Activated CD4-positive, CD25-positive, alpha-beta regulatory T cell (primary cell): Measurements from ENCODE around the gene CACTIN.
"Not testable (repeated sequence)": the region's sequence is repeated elsewhere in the genome, so short reads cannot be mapped to it uniquely, and the experiment has no call there.

ENCODE experiments used
- DNase-seq, 4 experiments: peaks; one replicate each; lab custom pipeline; 2025; lab: John Stamatoyannopoulos, UW

The CACTIN gene

GRCh38 chr19:3646336-3647092 lies 19.9 kb upstream of the CACTIN start:
- DNase-seq = no peak

- DNase-seq = no peak
Observed at GRCh38 chr19:3645726-3646125, 19.1 kb upstream of the CACTIN start.

GRCh38 chr19:3645067-3645396 lies 18.4 kb upstream of the CACTIN start:
- no peak for DNase-seq

GRCh38 chr19:3644351-3645066 lies 17.9 kb upstream of the CACTIN start:
- no peak for DNase-seq

DNA sequence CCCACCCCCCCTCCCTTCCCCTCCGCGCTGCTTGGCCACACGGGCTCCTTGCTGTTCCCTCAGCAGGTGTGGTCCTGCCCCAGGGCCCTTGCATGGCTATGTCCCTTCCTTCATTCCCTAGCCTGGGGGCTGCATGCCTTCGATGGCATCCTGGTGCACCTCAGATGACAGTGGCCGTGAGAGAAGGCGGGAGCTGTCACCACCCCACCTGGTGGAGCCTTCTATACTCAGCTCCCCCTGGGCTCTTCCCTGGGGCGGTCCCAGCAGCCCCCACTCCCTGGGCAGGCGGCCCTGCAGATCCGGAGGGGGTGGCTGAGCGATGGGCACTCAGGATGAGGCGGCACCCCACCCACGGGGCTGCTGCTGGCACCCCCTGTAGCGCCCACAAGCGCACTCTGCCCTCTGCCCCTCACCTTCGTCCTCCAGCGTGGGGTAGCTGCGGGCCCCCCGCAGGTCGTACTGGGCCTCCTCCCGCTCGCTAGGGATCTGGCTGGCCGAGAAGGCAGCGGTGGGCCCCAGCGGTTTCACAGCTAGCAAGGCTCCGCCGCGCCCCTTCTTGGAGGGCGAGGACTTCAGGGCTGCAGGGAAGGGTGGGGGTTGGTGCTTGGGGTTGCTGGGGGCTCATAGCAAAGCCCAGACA lies 17.2 kb upstream of the CACTIN start:
- no peak for DNase-seq

GRCh38 chr19:3642987-3643673 lies 16.5 kb upstream of the CACTIN start:
- no peak for DNase-seq

GRCh38 chr19:3642296-3642695 lies 15.7 kb upstream of the CACTIN start:
- no peak for DNase-seq

DNA sequence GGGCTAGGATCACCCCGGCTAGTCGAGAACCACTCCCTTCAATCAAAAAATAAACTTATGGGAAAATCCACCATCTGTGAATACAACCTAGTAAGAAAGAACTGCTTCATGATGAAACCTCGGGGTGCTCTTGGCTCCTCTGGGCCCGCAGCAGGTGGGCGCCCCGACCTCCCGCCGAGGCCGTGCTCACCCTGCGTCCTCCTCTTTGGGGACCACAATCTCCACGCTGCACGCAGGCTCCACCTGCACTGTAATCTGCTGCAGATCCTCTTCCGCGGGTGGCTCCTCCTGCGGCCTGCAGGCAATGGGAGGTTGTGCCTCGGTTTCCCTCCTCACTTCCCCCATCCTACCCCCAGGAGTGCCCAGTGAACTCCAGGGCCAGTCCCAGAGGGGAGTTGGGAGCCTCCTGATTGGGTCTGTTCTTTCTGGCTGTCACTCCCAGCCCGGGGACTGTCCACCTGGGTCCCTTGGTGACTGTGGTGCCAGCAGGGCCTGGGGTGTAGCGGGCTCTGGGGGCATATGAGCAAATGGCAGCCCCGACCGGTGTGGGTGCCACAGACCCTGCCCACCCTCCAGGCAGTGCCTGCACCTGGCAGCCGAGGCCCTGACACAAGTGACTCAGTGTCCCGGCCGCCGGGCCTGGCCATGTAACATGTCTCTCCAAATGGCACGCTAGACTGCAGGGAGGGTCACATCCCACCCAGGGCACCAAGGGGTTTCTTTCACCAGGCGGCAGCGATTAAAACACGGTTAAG lies 15.1 kb upstream of the CACTIN start:
- DNase-seq = no peak

GRCh38 chr19:3639479-3639878 lies 12.9 kb upstream of the CACTIN start:
- DNase-seq = no peak

GRCh38 chr19:3638208-3639193 lies 11.9 kb upstream of the CACTIN start:
- no peak for DNase-seq

DNA sequence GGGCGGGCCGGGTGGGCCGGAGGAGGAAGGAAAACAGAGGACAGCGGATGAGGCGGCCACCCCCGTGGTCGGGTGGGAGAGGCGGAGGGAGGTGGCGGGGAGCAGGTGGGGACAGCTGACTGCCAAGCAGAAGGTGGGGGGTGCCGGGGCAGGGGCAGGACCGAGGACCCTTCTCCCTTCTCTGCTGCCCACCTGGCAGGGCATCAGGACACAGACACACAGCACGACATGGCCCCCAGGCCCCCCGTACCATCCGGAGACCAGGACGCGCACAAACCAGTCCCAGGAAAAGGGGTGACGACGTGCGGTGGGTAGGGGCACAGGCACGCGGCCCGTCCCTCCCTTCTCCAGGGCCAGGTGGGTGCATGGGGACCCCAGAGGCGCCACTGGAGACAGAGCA lies 11.0 kb upstream of the CACTIN start:
- DNase-seq = no peak

DNA sequence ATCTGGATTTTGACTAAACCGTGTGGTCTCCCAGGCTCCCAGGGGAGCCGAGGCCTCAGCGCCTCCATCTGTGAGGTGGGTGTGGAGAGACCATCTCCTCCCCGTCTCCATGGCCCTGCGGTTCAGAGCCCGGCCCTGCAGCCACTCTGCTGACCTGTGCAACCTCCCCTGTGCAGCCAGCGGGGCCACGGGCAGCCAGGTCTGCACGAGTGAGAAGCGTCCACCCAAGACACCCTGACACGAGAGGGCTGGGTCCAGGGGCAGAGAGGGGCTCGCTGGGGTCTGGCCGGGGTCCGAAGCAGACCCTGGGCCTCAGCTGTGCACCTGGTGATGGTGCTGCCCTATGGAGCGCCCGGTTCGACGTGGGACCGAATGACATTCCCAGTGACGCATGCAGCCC lies 10.4 kb upstream of the CACTIN start:
- DNase-seq = no peak

GRCh38 chr19:3636506-3636905 lies 9.9 kb upstream of the CACTIN start:
- DNase-seq = no peak

DNA sequence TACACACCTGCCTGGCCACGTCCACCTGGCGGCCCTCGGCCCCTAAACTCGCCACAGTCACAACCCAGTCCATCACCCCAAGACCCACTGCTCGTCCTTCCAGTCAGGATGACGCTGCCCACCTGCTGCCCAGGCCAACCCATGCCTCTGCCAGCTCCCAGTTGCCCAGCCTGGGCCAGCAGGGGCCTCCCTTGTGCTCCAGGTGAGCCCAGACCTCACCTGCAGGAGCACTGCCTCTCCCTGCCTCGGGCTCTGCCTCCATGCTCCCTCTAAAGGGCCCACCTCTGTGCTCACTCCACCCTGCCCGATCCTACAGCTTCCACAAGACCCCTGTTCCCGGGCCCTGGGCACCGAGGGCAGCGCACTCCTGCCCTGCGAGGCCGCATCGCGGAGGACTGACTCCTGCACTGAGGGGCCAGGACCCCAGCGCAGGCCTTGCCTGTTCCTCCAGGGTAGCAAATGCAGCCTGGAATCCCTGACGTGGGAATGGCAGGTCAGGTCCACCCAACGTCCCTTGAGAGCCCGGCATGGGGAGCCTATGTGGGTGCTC lies 8.0 kb upstream of the CACTIN start:
- no peak for DNase-seq

DNA sequence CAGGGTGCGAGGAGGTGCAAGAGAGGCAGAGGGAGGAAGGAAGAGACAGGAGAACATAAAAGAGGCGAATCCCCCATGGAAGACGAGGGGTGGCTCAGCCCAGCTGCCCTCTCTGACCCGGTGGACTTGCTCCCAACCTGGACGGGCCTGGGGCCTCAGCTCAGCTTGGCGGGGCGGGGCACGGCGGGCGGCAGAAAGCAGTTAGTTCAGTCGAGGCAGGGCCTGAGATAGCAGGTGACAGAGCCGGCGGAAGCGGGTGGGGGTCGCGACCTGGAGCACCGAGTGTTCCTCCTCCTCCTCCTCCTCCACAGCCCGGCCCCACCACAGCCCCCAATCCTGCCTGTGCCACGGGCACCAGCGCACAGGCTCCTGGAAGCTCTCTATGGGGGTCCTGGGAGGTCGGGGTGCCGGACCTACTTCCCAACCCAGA lies 7.0 kb upstream of the CACTIN start:
- DNase-seq = no peak

GRCh38 chr19:3632739-3633558 lies 6.4 kb upstream of the CACTIN start:
- DNase-seq = no peak

DNA sequence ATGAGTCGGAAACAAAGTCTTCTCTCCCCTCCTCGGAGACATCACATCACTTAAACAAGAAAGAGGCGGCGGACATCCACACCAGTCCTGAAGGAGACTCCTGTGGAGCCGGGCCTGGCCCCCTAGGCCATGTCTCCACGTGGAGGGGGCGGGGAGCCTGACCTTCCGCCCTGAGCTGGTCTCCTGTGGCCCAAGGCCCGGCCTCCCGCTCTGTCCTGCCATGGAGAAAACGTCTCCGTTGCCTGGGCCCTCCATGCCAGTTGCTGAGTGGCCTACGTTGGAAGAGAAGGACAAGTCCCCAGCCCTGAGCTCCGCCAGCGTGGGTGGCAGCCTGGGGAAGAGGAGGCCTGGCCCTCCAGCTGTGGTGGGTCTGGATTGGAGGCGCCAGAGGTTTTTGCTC lies 5.5 kb upstream of the CACTIN start:
- DNase-seq = no peak

DNA sequence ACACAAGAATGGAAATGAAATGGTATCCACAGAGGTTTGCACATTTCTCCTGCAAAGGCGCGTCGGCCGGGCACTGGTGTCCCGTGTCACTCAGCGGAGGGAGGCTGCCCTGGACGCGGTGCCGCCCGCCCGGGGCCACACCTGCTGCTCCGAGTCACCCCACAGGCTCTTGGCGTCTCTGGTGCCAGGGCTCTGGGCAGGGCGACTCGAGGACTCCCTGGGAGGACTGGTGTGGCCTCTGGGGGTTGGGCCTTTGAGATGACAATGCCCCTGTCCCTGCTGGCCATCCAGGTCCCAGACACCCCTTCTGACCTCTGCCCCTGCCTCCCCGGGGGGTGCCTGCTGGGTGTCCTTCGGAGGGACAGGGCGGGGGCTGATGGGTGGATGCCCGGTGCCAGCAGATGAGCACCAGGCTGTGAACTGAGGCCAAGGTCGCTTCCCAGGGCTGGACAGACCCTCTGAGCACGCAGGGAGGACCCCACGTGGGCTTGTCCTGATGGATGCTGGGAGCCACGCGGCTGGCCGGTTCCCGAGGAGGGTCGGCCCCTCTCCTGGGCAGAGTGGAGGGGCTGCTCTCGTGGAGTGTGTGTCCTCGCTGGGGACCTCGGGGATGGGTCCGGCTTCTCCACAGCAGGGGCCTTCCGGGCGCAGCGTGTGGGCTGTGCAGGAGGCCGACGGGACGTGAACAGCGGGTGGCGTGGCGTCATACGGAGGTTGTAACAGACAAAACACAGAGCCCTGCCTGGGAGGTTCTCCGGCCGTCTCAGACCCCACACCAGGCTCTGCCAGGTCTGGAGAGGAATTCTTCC lies 4.7 kb upstream of the CACTIN start:
- no peak for DNase-seq

- DNase-seq = not testable (repeated sequence)
Observed at GRCh38 chr19:3628766-3629165, 2.2 kb upstream of the CACTIN start.
